Left lung (tissue), 8 donors: ENCODE results near the gene PNMA3. TPM values are rescaled to one million over a fixed set of nuclear protein-coding genes. Genes with fewer than 3 reads are reported as not detected.

ENCODE experiments used
- polyA plus RNA-seq, 6 donors: library from polyadenylated mRNA; unstranded; fragments of 120-200 nt; gene quantifications; one replicate each; pipeline ENCODE4 v1.2.1, GENCODE V29; 2013; ENCODE audit not compliant: insufficient read length in 6 of 6
- total RNA-seq, 2 donors: library from RNA; stranded (reverse); fragmentation: NEBNext Ultra II Directional; extraction: Animal tissue kit (Norgen Biotek cat#: 25700); gene quantifications; one replicate each; pipeline ENCODE4 v1.2.1, GENCODE V29; 2021
- donor health status: DM: no; HTN: yes; CAD: no.
- donor health status: DM: no; HTN: no; CAD: no.

The PNMA3 gene
- total and polyA plus RNA-seq, 8 donors = 0.12 to 3.9 (median 2.5) TPM

Other genes with a start within 250 kb of the PNMA3 start
- 10 to 100 TPM; 33.5 to 37.2 TPM for gene CETN2, start 225.7 kb upstream of the PNMA3 start, total RNA-seq
- gene CETN2, start 225.7 kb upstream of the PNMA3 start, polyA plus RNA-seq = 10 to 100 TPM; 69.9 to 94.4 (median 84.1) TPM
- gene NSDHL, start 225.4 kb upstream of the PNMA3 start, total RNA-seq = 10 to 100 TPM; 21.1 to 42.5 TPM
- 10 to 100 TPM; 15.0 to 22.0 (median 17.8) TPM for gene NSDHL, start 225.4 kb upstream of the PNMA3 start, polyA plus RNA-seq
- gene ZNF185, start 158.4 kb upstream of the PNMA3 start, total RNA-seq = 10 to 100 TPM; 11.5 to 22.0 TPM
- gene ZNF185, start 158.4 kb upstream of the PNMA3 start, polyA plus RNA-seq = 10 to 100 TPM; 16.1 to 26.2 (median 20.0) TPM
- gene PNMA5, start 62.4 kb upstream of the PNMA3 start, total RNA-seq = not detected
- gene PNMA5, start 62.4 kb upstream of the PNMA3 start, polyA plus RNA-seq = under 1 TPM; 0.07 to 0.17 (median 0.11) TPM
- 1 to 10 TPM; 2.2 to 3.1 TPM for gene PNMA6A, start 16.0 kb downstream of the PNMA3 start, total RNA-seq
- 1 to 10 TPM; 1.7 to 2.8 (median 2.4) TPM for gene PNMA6A, start 16.0 kb downstream of the PNMA3 start, polyA plus RNA-seq
- gene MAGEA1, start 122.8 kb downstream of the PNMA3 start, total RNA-seq = not detected
- not detected for gene MAGEA1, start 122.8 kb downstream of the PNMA3 start, polyA plus RNA-seq